PC-9 (cell line): ENCODE data around the gene EHD2.

ENCODE experiments used
- EZH2 ChIP-seq: fragments of 200-600 bp; sonication (generic); IDR thresholded peaks from 2 replicates; pipeline ENCODE4 v1.8.0; 2017; ENCODE audit warnings: antibody characterized with exemption, low read depth
- TF ChIP-seq, protein P1 (sequence below): fragments of 200-600 bp; sonication (generic); conservative IDR thresholded peaks from 2 replicates; pipeline ENCODE4 v1.6.1; 2017; ENCODE audit warnings: mixed run types, antibody characterized with exemption, mild to moderate bottlenecking, moderate library complexity

GRCh38 chr19:47671499-47671898 is 41.7 kb upstream of the EHD2 start:
- TF ChIP-seq, protein P1, sequence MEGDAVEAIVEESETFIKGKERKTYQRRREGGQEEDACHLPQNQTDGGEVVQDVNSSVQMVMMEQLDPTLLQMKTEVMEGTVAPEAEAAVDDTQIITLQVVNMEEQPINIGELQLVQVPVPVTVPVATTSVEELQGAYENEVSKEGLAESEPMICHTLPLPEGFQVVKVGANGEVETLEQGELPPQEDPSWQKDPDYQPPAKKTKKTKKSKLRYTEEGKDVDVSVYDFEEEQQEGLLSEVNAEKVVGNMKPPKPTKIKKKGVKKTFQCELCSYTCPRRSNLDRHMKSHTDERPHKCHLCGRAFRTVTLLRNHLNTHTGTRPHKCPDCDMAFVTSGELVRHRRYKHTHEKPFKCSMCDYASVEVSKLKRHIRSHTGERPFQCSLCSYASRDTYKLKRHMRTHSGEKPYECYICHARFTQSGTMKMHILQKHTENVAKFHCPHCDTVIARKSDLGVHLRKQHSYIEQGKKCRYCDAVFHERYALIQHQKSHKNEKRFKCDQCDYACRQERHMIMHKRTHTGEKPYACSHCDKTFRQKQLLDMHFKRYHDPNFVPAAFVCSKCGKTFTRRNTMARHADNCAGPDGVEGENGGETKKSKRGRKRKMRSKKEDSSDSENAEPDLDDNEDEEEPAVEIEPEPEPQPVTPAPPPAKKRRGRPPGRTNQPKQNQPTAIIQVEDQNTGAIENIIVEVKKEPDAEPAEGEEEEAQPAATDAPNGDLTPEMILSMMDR = no peak
- no peak for TF ChIP-seq EZH2
